Ectodermal cell (in vitro differentiated cells): Measurements from ENCODE around the gene EML4.

Experiments used
- H3K27ac ChIP-seq: 2 replicates; pipeline ENCODE4 v1.7.0; 2013; ENCODE audit warnings: mild to moderate bottlenecking, low read depth, low read length; ENCODE audit not compliant: insufficient read depth, poor library complexity, severe bottlenecking
- H3K27me3 ChIP-seq: 2 replicates; pipeline ENCODE4 v1.7.0; 2013; ENCODE audit warnings: mild to moderate bottlenecking, low read length; ENCODE audit not compliant: insufficient read depth, control insufficient read depth, poor library complexity, severe bottlenecking
- H3K36me3 ChIP-seq: one replicate; pipeline ENCODE4 v1.7.0; 2013; ENCODE audit warnings: low read length; ENCODE audit not compliant: control insufficient read depth, insufficient read depth
- H3K4me1 ChIP-seq: one replicate; pipeline ENCODE4 v1.7.0; 2013; ENCODE audit warnings: low read length; ENCODE audit not compliant: control insufficient read depth, insufficient read depth
- H3K4me3 ChIP-seq: 2 replicates; pipeline ENCODE4 v1.7.0; 2013; ENCODE audit warnings: low read depth, low read length, control low read depth; ENCODE audit not compliant: insufficient read depth
- H3K9me3 ChIP-seq: 2 replicates; pipeline ENCODE4 v1.7.0; 2013; ENCODE audit warnings: mild to moderate bottlenecking, low read length, moderate library complexity; ENCODE audit not compliant: control insufficient read depth
- WGBS, 2 experiments: methylation state at CpG; one replicate each; pipeline ENCODE4 v1.1.7; 2013; ENCODE audit warnings: missing lambda C conversion rate in 2 of 2; 5-methylcytosine and 5-hydroxymethylcytosine counted together

EML4 gene

DNA sequence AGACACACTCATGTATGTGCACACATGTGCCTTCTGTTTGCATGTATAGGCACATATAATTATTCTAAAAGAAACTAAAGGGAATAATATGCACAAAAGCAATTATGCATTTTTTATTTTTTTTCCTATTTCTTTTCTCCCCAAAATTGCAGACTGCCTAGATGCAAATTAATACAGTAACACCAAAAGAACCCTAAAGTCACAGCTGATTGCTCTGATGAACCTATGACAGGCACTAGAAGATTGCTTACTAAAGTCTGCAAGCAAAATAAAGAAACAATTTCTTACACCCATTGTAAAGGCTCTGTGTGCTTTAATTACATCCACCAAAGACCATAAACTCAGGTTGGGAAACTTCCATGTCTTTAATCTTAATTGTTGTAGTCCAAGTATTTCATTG, 7.7 kb upstream of the EML4 start:
- Histone ChIP-seq H3K4me1 (no peaks in the 10 kb centered on the region), H3K27me3 (no peaks in the 10 kb centered on the region), H3K9me3 (no peaks in the 10 kb centered on the region), H3K27ac (no peak overlapping the region), H3K36me3 (no peaks in the 10 kb centered on the region), H3K4me3 (no peak overlapping the region)

DNA sequence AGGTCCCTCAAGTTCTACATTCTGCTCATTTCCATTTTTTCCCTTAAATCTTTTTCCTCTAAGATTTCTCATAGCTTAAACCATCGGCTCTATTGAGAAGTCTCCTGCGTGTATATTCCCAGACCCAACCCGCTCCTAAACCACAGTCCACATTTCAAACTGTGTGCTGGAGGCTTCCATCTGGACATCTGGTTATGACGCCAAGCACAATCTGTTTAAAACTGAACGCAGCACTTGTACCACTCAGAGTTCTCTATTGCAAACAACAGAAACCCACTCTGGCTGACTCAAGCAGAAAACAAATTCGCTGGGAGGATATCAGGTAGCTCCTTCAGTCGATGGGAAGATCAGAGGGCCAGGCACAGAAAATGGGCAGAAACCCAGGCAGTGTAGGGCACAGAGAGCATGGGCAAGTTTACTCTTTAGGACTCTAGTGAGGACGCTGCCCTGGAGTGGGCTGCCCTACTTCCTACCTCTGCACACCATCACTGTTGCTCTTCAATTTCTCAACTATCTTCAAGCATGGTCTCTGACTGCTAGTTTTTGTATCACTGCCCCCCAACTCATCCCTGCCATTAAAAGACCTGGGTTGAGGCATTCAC, 5.6 kb upstream of the EML4 start:
- Histone ChIP-seq H3K27ac (no peak overlapping the region), H3K36me3 (no peaks in the 10 kb centered on the region), H3K4me3 (no peak overlapping the region), H3K4me1 (no peaks in the 10 kb centered on the region), H3K27me3 (no peaks in the 10 kb centered on the region), H3K9me3 (no peaks in the 10 kb centered on the region)
- 93% methylated on average over 8 of the region's 8 CpGs for WGBS, 2 experiments

DNA sequence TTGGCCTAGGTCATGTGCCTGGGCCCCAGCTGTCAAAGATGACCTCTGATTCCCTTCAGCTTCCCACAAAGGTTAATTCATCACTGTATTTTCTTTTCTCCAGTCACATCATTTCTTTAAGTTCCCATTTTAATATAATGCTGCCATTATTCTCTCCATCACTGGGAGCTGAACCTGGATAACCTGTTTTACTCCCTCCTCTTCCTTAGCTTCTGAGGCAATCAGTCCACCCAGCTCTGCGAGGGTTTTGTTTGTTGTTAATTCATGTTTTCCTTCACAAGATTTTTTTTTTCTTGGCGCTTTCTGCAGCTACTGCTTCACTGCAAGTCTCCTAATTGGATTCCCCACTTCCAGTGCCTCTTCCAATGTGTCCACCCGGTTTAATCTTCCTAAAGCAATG, 5.1 kb upstream of the EML4 start:
- WGBS, 2 experiments = 85 to 89% methylated on average over 3 of the region's 3 CpGs
- H3K27ac ChIP-seq = no peak overlapping the region
- no peaks in the 10 kb centered on the region for H3K36me3 ChIP-seq
- H3K27me3 ChIP-seq = no peaks in the 10 kb centered on the region
- H3K4me1 ChIP-seq = no peaks in the 10 kb centered on the region
- H3K9me3 ChIP-seq = no peaks in the 10 kb centered on the region
- H3K4me3 ChIP-seq = no peak overlapping the region

DNA sequence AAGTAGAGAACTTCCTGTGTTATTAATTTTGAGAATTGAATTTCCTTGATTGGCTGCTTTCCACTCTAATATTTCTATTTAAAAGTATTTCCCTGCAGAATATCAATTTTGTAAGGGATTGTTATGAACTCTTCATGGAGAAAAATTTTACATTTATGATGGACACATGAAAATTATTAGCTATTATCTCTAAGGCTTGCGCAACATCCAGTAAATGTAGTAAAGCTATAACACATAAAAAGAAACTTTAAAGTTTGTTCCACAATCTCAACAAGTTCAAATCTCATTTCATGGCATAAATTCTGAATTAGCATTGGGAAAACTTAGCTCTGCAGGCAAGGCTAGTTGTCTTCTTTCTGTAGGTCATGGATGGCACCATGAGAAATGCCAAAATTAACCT, 4.2 kb upstream of the EML4 start:
- Histone ChIP-seq H3K4me1 (no peaks in the 10 kb centered on the region), H3K36me3 (no peaks in the 10 kb centered on the region), H3K27ac (no peak overlapping the region), H3K4me3 (no peak overlapping the region), H3K9me3 (no peaks in the 10 kb centered on the region), H3K27me3 (no peaks in the 10 kb centered on the region)
- WGBS, 2 experiments = no CpG with 5 or more reads among the region's 1 CpG

DNA sequence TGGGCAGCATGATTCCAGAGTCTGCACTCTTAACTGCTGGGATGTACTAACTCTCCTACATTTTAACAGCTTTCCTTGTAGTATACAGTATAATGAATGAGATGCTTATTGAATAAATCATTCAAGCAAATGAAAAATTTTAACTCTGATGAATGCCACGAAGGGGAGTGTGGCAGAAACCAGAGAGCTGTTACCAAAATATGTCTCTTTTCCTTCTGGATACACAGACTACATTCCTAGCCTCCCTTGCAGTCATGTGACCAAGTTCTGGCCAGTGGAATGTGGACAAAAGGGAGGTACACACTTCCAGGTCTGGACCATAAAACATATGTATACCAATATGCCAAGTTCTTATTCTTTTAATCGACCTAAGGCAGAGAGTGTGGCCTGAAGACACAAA, 1.7 kb upstream of the EML4 start:
- WGBS, 2 experiments = 87 to 91% methylated on average over 2 of the region's 2 CpGs
- Histone ChIP-seq H3K27me3 (no peaks in the 10 kb centered on the region), H3K4me1 (peaks cover 11% of the 10 kb centered on the region), H3K36me3 (no peaks in the 10 kb centered on the region), H3K4me3 (no peak overlapping the region), H3K27ac (no peak overlapping the region), H3K9me3 (no peaks in the 10 kb centered on the region)

DNA sequence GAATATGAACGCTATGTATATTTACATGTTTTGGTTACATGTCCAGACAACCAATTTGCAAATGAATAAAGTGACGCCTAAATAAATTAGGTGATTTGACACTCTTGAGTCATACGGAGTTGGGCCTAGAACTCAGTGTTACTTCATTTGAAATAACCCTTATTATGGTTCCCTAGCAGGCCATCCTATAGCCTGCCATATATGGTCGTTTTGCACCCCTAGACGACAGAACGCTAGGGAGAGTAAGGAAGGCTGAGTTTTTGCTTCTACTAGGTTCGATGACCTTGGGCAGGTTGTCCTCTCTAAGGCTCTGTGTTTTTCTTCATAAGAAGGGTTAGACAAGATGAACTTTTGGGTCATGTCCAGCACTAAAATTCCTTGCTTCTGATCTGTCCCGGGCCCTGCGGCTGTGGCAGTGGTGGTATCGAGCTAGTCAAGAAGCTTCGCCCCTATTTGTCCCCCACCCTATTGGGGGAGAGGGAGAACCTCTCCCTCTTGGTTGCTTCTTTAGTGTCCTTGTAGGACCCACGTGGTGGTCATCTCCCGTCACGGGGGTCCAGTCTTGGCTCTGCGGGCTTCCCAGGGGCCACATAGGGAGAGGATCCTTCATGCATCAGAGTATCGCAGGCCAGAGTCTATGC, 574 bp upstream of the EML4 start:
- H3K36me3 ChIP-seq = no peaks in the 10 kb centered on the region
- no peak overlapping the region for H3K4me3 ChIP-seq
- H3K9me3 ChIP-seq = no peaks in the 10 kb centered on the region
- H3K27ac ChIP-seq = no peak overlapping the region
- WGBS, 2 experiments = 84 to 88% methylated on average over 16 of the region's 16 CpGs
- H3K27me3 ChIP-seq = no peaks in the 10 kb centered on the region
- peaks cover 12% of the 10 kb centered on the region for H3K4me1 ChIP-seq

DNA sequence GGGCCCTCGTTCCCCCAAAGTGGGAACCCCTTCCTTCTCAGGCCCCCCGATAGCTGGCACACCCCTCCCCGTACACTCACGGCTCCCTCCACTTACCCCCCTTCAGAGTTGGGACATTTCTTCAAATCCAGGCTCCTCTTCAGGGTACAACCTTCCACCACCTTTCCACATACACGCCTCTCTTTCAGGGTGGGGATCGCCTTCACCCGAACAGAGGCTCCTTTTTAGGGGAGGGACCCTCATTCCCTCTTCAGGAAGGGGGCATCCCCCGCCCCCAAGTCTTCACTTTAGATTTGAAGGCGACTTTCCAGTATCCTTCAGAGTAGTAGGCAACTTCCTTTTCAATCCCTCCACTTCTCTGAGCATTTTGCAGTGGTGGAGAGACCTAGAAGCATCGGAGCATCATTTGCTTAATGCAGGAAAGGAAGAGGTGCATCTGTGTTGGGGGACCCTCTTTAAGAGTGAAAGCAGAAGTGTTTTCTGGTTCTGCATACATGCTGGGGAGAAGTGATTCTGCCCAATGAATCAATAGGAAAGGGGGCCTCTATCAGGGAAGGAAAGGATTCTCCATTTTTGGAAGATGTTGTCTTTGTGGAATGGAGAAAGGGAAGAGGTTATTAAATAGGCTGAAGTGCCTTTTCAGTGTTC, 845 bp downstream of the EML4 start:
- WGBS, 2 experiments = 1% methylated on average over 10 of the region's 10 CpGs
- peak overlapping the region; percentile 91 for H3K4me3 ChIP-seq

DNA sequence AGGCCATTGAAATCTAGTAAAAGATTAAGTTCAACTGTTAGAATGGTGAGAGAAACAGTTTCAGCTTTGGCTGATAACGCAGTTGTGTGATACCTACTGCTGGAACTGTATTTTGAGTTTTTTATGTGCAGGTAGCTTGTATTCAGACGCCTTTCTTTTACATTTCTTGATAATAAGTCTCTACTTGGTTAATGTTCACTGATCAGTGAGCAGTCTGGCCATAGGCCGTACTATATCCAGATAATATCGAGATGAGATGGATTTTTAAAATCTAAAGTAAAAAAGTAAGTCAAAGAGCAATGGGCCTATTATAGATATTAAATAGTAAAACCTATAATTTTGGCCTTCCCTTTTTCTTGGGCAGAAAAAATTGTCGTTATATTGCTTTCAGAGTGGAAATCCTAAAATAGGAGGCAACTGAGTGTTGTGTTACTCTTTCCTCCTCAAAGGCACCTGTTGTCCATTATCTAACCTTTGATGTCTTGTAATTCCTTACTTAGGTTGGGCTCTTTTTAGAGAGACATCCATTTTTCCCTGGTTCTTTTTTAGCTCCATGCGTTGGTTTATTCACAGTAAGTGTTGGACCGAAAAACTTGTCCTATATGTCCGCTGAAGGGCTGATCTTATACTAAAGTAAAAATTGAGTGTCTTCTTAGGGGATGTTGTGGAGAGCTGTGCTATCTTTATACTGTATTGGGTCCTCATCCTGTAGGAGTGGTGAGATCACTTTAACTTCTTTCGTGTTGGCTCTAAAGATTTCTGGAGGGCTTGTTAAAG, 1.7 kb downstream of the EML4 start:
- Histone ChIP-seq H3K4me3 (peak overlapping the region; percentile 91), H3K27ac (no peak overlapping the region), H3K27me3 (no peaks in the 10 kb centered on the region), H3K36me3 (no peaks in the 10 kb centered on the region), H3K4me1 (peaks cover 12% of the 10 kb centered on the region), H3K9me3 (no peaks in the 10 kb centered on the region)
- 64 to 66% methylated on average over 6 to 8 of the region's 9 CpGs for WGBS, 2 experiments

More for the DNA sequence above, 845 bp downstream of the EML4 start:
- Histone ChIP-seq H3K4me1 (peaks cover 12% of the 10 kb centered on the region), H3K9me3 (no peaks in the 10 kb centered on the region), H3K27ac (peak overlapping the region; percentile 78), H3K36me3 (no peaks in the 10 kb centered on the region), H3K27me3 (no peaks in the 10 kb centered on the region)

DNA sequence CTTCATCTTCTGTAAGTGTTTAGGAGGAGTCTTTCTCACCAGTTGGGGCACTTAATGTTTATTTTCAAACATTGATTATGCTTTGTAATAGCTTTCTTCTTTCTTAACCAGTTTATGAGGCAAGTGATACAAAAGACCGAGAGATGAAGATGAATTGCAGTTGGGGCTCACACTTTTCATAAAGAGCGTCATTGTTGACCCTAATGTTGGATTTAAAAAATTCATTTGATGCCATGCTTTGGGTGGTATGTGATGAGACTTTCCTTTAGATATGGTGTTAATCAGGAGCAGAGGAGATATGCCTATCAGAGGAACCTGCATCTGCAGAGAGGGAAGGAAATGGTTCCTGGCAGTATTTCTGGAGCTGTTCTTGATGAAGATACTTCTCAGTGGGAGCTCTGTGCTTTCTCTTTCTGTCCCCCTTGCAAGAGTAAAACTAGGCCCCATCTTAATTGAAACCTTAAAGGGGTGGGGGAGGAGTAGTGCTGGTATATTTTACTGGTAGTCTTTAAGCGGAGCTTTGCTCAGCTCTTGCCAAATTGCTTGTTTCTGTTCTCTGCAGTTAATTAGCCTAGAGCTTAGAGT, 2.3 kb downstream of the EML4 start:
- 53 to 60% methylated on average over 3 of the region's 3 CpGs for WGBS, 2 experiments
- H3K9me3 ChIP-seq = no peaks in the 10 kb centered on the region
- H3K4me1 ChIP-seq = peaks cover 12% of the 10 kb centered on the region
- H3K36me3 ChIP-seq = no peaks in the 10 kb centered on the region
- H3K27me3 ChIP-seq = no peaks in the 10 kb centered on the region
- H3K4me3 ChIP-seq = peak overlapping the region; percentile 91
- no peak overlapping the region for H3K27ac ChIP-seq

DNA sequence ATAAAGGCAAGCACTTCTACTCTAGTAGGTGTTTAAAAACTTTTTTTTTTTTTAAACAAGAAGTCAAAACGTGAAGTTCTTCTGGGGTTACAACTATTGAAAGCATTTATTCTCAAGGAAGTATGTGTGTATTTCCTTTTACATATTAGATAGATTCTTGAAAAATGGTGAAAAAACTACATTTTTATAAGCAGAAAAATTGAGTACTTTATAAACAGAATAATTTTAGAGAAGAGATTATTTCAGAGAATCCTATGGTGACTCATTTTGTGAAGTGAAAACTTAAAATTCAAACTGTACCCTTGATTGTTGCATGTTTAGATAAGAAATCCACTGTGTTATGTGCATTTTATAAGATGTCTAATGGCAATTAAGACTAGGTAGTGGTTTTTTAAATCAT, 2.9 kb downstream of the EML4 start:
- Histone ChIP-seq H3K27ac (no peak overlapping the region), H3K4me3 (peak overlapping the region; percentile 91), H3K4me1 (peaks cover 12% of the 10 kb centered on the region), H3K36me3 (no peaks in the 10 kb centered on the region), H3K9me3 (no peaks in the 10 kb centered on the region), H3K27me3 (no peaks in the 10 kb centered on the region)
- 33% methylated on average over 1 of the region's 1 CpG; no CpG with 5 or more reads in 1 of the 2 experiments for WGBS, 2 experiments
